Caco-2 (cell line): ENCODE data around the gene TRAFD1. TPM values are rescaled to one million over a fixed set of nuclear protein-coding genes. Genes with fewer than 3 reads are reported as not detected.

Experiments
- BruUV-seq: library from RNA; stranded (reverse); fragments of 400-500 nt; replicated peaks from 2 replicates; lab custom pipeline; 2021; lab: Mats Ljungman, UMichigan
- CTCF ChIA-PET: fragments of 300-600 bp; sonication (Branson Sonifier 250); formaldehyde crosslinking; loops from one replicate; lab custom pipeline; 2022; ENCODE audit warnings: antibody characterized with exemption; lab: Charles Lee
- POLR2A ChIA-PET: fragments of 300-600 bp; sonication (Branson Sonifier 250); formaldehyde crosslinking; loops from one replicate; lab custom pipeline; 2022; ENCODE audit warnings: antibody characterized with exemption; lab: Charles Lee
- DNase-seq, 2 experiments: peaks; one replicate each; pipeline versions ENCODE4 v3.0.0 to v3.0.0-alpha.2; 2020 to 2022
- H3K27me3 ChIP-seq: replicated peaks from 2 replicates; pipeline ENCODE4 v1.6.0; 2011; ENCODE audit warnings: low read length; ENCODE audit not compliant: control insufficient read depth, insufficient read depth
- H3K36me3 ChIP-seq: 2 replicates; pipeline ENCODE4 v1.5.1; 2011; ENCODE audit warnings: low read length; ENCODE audit not compliant: control insufficient read depth, insufficient read depth
- H3K4me1 ChIP-seq: fragments of 250-450 bp; sonication (Bioruptor Pico); 2 replicates; pipeline ENCODE4 v1.5.1; 2020; ENCODE audit warnings: mild to moderate bottlenecking
- H3K4me3 ChIP-seq: 2 replicates; pipeline ENCODE4 v1.5.1; 2011; ENCODE audit warnings: low read depth, mild to moderate bottlenecking, control low read depth, low read length
- H3K9me3 ChIP-seq: fragments of 250-450 bp; sonication (Bioruptor Pico); 2 replicates; pipeline ENCODE4 v1.5.1; 2020; ENCODE audit warnings: mild to moderate bottlenecking, moderate library complexity
- H3K27ac Mint-ChIP-seq: one replicate; pipeline ENCODE4 v1.8.0; 2022; ENCODE audit warnings: mixed read lengths; ENCODE audit not compliant: unreplicated experiment
- H3K27me3 Mint-ChIP-seq: one replicate; pipeline ENCODE4 v1.8.0; 2022; ENCODE audit warnings: mixed read lengths; ENCODE audit not compliant: insufficient read depth, unreplicated experiment
- H3K36me3 Mint-ChIP-seq: one replicate; pipeline ENCODE4 v1.8.0; 2022; ENCODE audit warnings: mild to moderate bottlenecking, mixed read lengths; ENCODE audit not compliant: insufficient read depth, unreplicated experiment
- H3K4me1 Mint-ChIP-seq: one replicate; pipeline ENCODE4 v1.8.0; 2022; ENCODE audit warnings: low read depth, mixed read lengths; ENCODE audit not compliant: unreplicated experiment
- H3K4me3 Mint-ChIP-seq: one replicate; pipeline ENCODE4 v1.8.0; 2022; ENCODE audit warnings: mild to moderate bottlenecking, moderate library complexity, mixed read lengths; ENCODE audit not compliant: unreplicated experiment
- H3K9me3 Mint-ChIP-seq: one replicate; pipeline ENCODE4 v1.8.0; 2022; ENCODE audit warnings: mixed read lengths; ENCODE audit not compliant: unreplicated experiment
- CTCF ChIP-seq, 2 experiments: fragments of 200-600 bp in 1 of 2; IDR thresholded peaks; 1 replicate in 1 of 2; 2 replicates in 1 of 2; pipeline versions ENCODE4 v1.5.1 to v1.8.0; 2011 to 2022; ENCODE audit warnings: antibody characterized with exemption in 1 of 2, control low read depth in 1 of 2, inconsistent platforms in 1 of 2, low read depth in 1 of 2, low read length in 1 of 2, mild to moderate bottlenecking in 1 of 2, moderate library complexity in 1 of 2; ENCODE audit not compliant: insufficient read depth in 1 of 2, severe bottlenecking in 1 of 2, unreplicated experiment in 1 of 2
- intact Hi-C: fragments of 100-400 bp; cut with micrococcal nuclease; formaldehyde crosslinking; loops from one replicate; pipeline ENCODE4 v1.10.0; 2022; ENCODE audit not compliant: unreplicated experiment
- total RNA-seq: library from RNA; stranded (reverse); gene quantifications from 2 replicates; pipeline ENCODE4 v1.2.3, GENCODE V29; 2022

Gene TRAFD1
- total RNA-seq, 1 experiment from 2014 or later = 25.5 TPM

GRCh38 chr12:112176321-112177010, 51.1 kb downstream of the TRAFD1 start:
- Histone ChIP-seq H3K36me3 (peaks cover 2% of the 10 kb centered on the region; the same call in 1 of the 2 replicates), H3K9me3 (no peaks in the 10 kb centered on the region), H3K27me3 (no peaks in the 10 kb centered on the region), H3K4me3 (no peak overlapping the region), H3K4me1 (no peaks in the 10 kb centered on the region)
- BruUV-seq = no TSS peak
- H3K4me1 Mint-ChIP-seq = no peaks in the 10 kb centered on the region
- CTCF ChIA-PET = no interaction called here
- no peak for TF ChIP-seq CTCF (IDR thresholded peaks at IDR 0.05; ENCODE audit: insufficient read depth in 1 of 2, low read depth in 1 of 2, low read length in 1 of 2, severe bottlenecking in 1 of 2, unreplicated experiment in 1 of 2)
- H3K4me3 Mint-ChIP-seq = no peak overlapping the region
- no peak overlapping the region for H3K27ac Mint-ChIP-seq
- POLR2A ChIA-PET = no interaction called here
- DNase-seq = no peak
- intact Hi-C loops = no loop called here
- no peaks in the 10 kb centered on the region for H3K27me3 Mint-ChIP-seq
- no peaks in the 10 kb centered on the region for H3K9me3 Mint-ChIP-seq
- H3K36me3 Mint-ChIP-seq = peaks cover 45% of the 10 kb centered on the region

- peaks cover 53% of the 10 kb centered on the region for H3K36me3 Mint-ChIP-seq
- CTCF ChIA-PET = no interaction called here
- Histone ChIP-seq H3K36me3 (peaks cover 4% of the 10 kb centered on the region; the same call in 1 of the 2 replicates), H3K4me1 (no peaks in the 10 kb centered on the region), H3K4me3 (no peak overlapping the region), H3K27me3 (no peaks in the 10 kb centered on the region), H3K9me3 (no peaks in the 10 kb centered on the region)
- no peak overlapping the region for H3K27ac Mint-ChIP-seq
- H3K27me3 Mint-ChIP-seq = no peaks in the 10 kb centered on the region
- no peaks in the 10 kb centered on the region for H3K4me1 Mint-ChIP-seq
- POLR2A ChIA-PET = no interaction called here
- no peak for DNase-seq
- no peaks in the 10 kb centered on the region for H3K9me3 Mint-ChIP-seq
- intact Hi-C loops = no loop called here
- no peak overlapping the region for H3K4me3 Mint-ChIP-seq
- no TSS peak for BruUV-seq
- TF ChIP-seq CTCF (IDR thresholded peaks at IDR 0.05; ENCODE audit: insufficient read depth in 1 of 2, low read depth in 1 of 2, low read length in 1 of 2, severe bottlenecking in 1 of 2, unreplicated experiment in 1 of 2) = no peak
Measured at GRCh38 chr12:112178796-112179195, 53.4 kb downstream of the TRAFD1 start.

GRCh38 chr12:112179341-112179740, 54.0 kb downstream of the TRAFD1 start:
- ChIA-PET CTCF (no interaction called here), POLR2A (no interaction called here)
- no peak for TF ChIP-seq CTCF (IDR thresholded peaks at IDR 0.05; ENCODE audit: insufficient read depth in 1 of 2, low read depth in 1 of 2, low read length in 1 of 2, severe bottlenecking in 1 of 2, unreplicated experiment in 1 of 2)
- Mint-ChIP-seq H3K4me3 (no peak overlapping the region), H3K9me3 (no peaks in the 10 kb centered on the region), H3K27ac (no peak overlapping the region), H3K4me1 (no peaks in the 10 kb centered on the region), H3K36me3 (peaks cover 55% of the 10 kb centered on the region), H3K27me3 (no peaks in the 10 kb centered on the region)
- Histone ChIP-seq H3K4me1 (no peaks in the 10 kb centered on the region), H3K27me3 (no peaks in the 10 kb centered on the region), H3K4me3 (no peak overlapping the region), H3K9me3 (no peaks in the 10 kb centered on the region), H3K36me3 (peaks cover 3% of the 10 kb centered on the region; the same call in 1 of the 2 replicates)
- intact Hi-C loops = no loop called here
- no peak for DNase-seq
- no TSS peak for BruUV-seq
